HEK293T (cell line): ENCODE results near the gene PARVB.

Experiments used
- CTCF ChIA-PET: fragments of 350-600 bp; formaldehyde crosslinking; extraction: SDS; loops from one replicate; lab custom pipeline; 2021; ENCODE audit warnings: antibody characterized with exemption, inconsistent platforms; lab: Yijun Ruan, JAX
- POLR2A ChIA-PET: fragments of 350-600 bp; formaldehyde crosslinking; extraction: SDS; loops from one replicate; lab custom pipeline; 2020; ENCODE audit warnings: antibody characterized with exemption, inconsistent platforms; lab: Yijun Ruan, JAX
- DNase-seq: peaks from one replicate; pipeline ENCODE4 v3.0.0; 2012; ENCODE audit warnings: mixed read lengths; ENCODE audit errors: extremely low spot score
- ARNT ChIP-seq: fragments of 450-650 bp; IDR thresholded peaks from 2 replicates; pipeline ENCODE4 v1.6.1; 2017; ENCODE audit warnings: mild to moderate bottlenecking
- BHLHE40 ChIP-seq: fragments of 450-650 bp; IDR thresholded peaks from 2 replicates; pipeline ENCODE4 v1.6.1; 2016; ENCODE audit warnings: mild to moderate bottlenecking, moderate library complexity, borderline replicate concordance
- CTBP1 ChIP-seq: fragments of 450-650 bp; IDR thresholded peaks from 2 replicates; pipeline ENCODE4 v1.6.1; 2016; ENCODE audit warnings: borderline replicate concordance
- ELF4 ChIP-seq: fragments of 450-650 bp; IDR thresholded peaks from 2 replicates; pipeline ENCODE4 v1.6.1; 2017; ENCODE audit warnings: antibody characterized with exemption
- FOXA1 ChIP-seq: fragments of 450-650 bp; IDR thresholded peaks from 2 replicates; pipeline ENCODE4 v1.6.1; 2016; ENCODE audit warnings: mild to moderate bottlenecking
- FOXK2 ChIP-seq: fragments of 450-650 bp; IDR thresholded peaks from 2 replicates; pipeline ENCODE4 v1.6.1; 2016; ENCODE audit warnings: mild to moderate bottlenecking
- FOXM1 ChIP-seq: fragments of 450-650 bp; IDR thresholded peaks from 2 replicates; pipeline ENCODE4 v1.6.1; 2017; ENCODE audit warnings: mild to moderate bottlenecking, borderline replicate concordance
- HDGF ChIP-seq: fragments of 450-650 bp; IDR thresholded peaks from 2 replicates; pipeline ENCODE4 v1.6.1; 2017; ENCODE audit warnings: antibody characterized with exemption, borderline replicate concordance
- L3MBTL2 ChIP-seq: fragments of 450-650 bp; conservative IDR thresholded peaks from 2 replicates; pipeline ENCODE4 v1.6.1; 2016; ENCODE audit warnings: mild to moderate bottlenecking
- LEF1 ChIP-seq: fragments of 450-650 bp; IDR thresholded peaks from 2 replicates; pipeline ENCODE4 v1.6.1; 2017; ENCODE audit warnings: mild to moderate bottlenecking, borderline replicate concordance
- NFRKB ChIP-seq: fragments of 450-650 bp; IDR thresholded peaks from 2 replicates; pipeline ENCODE4 v1.6.1; 2016; ENCODE audit warnings: mild to moderate bottlenecking, moderate library complexity
- PKNOX1 ChIP-seq: fragments of 450-650 bp; IDR thresholded peaks from 2 replicates; pipeline ENCODE4 v1.6.1; 2016
- SP1 ChIP-seq: fragments of 450-650 bp; IDR thresholded peaks from 2 replicates; pipeline ENCODE4 v1.6.1; 2017
- SUZ12 ChIP-seq: fragments of 450-650 bp; IDR thresholded peaks from 2 replicates; pipeline ENCODE4 v1.6.1; 2016; ENCODE audit warnings: mild to moderate bottlenecking
- TARDBP ChIP-seq: fragments of 450-650 bp; IDR thresholded peaks from 2 replicates; pipeline ENCODE4 v1.6.1; 2016
- ZNF384 ChIP-seq: fragments of 450-650 bp; IDR thresholded peaks from 2 replicates; pipeline ENCODE4 v1.6.1; 2016

The PARVB gene

GRCh38 chr22:44179196-44179988 is 155.3 kb downstream of the PARVB start:
- no peak for DNase-seq
- POLR2A ChIA-PET: no interaction called here
- TF ChIP-seq FOXM1: no peak
- no peak for TF ChIP-seq NFRKB
- TF ChIP-seq FOXK2: no peak
- no peak for TF ChIP-seq BHLHE40
- TF ChIP-seq HDGF: no peak
- TF ChIP-seq SP1: no peak
- TF ChIP-seq SUZ12: no peak
- TF ChIP-seq L3MBTL2: no peak
- TF ChIP-seq ZNF384: no peak
- no peak for TF ChIP-seq PKNOX1
- CTCF ChIA-PET: interaction anchor here (0.9 to 1.0 kb wide), 2 partner anchors 98 to 446 kb away, joined by 3 read pairs; no protein-coding TSS in a partner anchor

GRCh38 chr22:44179989-44180705 is 156.0 kb downstream of the PARVB start:
- ChIA-PET POLR2A (no interaction called here), CTCF (interaction anchor here (0.9 to 1.0 kb wide), 2 partner anchors 99 to 446 kb away, joined by 3 read pairs; no protein-coding TSS in a partner anchor)
- DNase-seq: no peak
- no peak for TF ChIP-seq BHLHE40
- no peak for TF ChIP-seq SUZ12
- TF ChIP-seq TARDBP: no peak
- TF ChIP-seq NFRKB: no peak
- TF ChIP-seq ARNT: no peak
- TF ChIP-seq CTBP1: no peak
- no peak for TF ChIP-seq SP1

GRCh38 chr22:44180706-44181032 is 156.6 kb downstream of the PARVB start, which contains the start of gene PARVG:
Gene PARVG (plus strand): TSS chr22:44180925. CDS start chr22:44183330, 2,405 bp downstream.
- DNase-seq: peak; percentile 30
- CTCF ChIA-PET: no interaction called here
- TF ChIP-seq BHLHE40 (no peak), PKNOX1 (no peak), TARDBP (no peak), ARNT (no peak), FOXM1 (no peak), FOXK2 (no peak), NFRKB (no peak), LEF1 (no peak), ZNF384 (no peak), ELF4 (no peak), FOXA1 (no peak), CTBP1 (no peak), SP1 (no peak), L3MBTL2 (no peak), HDGF (no peak), SUZ12 (no peak)
- POLR2A ChIA-PET: interaction anchor here (1.0 kb wide), 1 partner anchor 12 kb away, joined by 4 read pairs; no protein-coding TSS in a partner anchor

GRCh38 chr22:44181033-44181911 is 157.2 kb downstream of the PARVB start:
- no peak for DNase-seq
- ChIA-PET CTCF (no interaction called here), POLR2A (interaction anchor here (1.0 kb wide), 1 partner anchor 11 kb away, joined by 4 read pairs; no protein-coding TSS in a partner anchor)
- no peak for TF ChIP-seq HDGF
- TF ChIP-seq BHLHE40: no peak
- TF ChIP-seq SUZ12: no peak

- POLR2A ChIA-PET: no interaction called here
Observed at GRCh38 chr22:44181912-44182587, 157.9 kb downstream of the PARVB start.

More at GRCh38 chr22:44181912-44182587, 157.9 kb downstream of the PARVB start:
- DNase-seq: no peak
- CTCF ChIA-PET: no interaction called here
- TF ChIP-seq HDGF (no peak), CTBP1 (no peak), FOXA1 (no peak), SUZ12 (no peak), NFRKB (no peak)
